Sigmoid colon (tissue), 7 donors: ENCODE measurements around the gene OARD1. TPM values are rescaled to one million over a fixed set of nuclear protein-coding genes. Genes with fewer than 3 reads are reported as not detected.

Experiments used
- DNase-seq: peaks from one replicate; pipeline ENCODE4 v3.0.0-alpha.2; 2019
- H3K27ac ChIP-seq, 4 donors: fragments of 200-600 bp; sonication (generic); one replicate each; pipeline ENCODE4 v1.5.1; 2016 to 2019; ENCODE audit warnings: mild to moderate bottlenecking in 1 of 4
- H3K27me3 ChIP-seq, 3 donors: fragments of 200-600 bp; sonication (generic); one replicate each; pipeline ENCODE4 v1.5.1; 2019; ENCODE audit warnings: mild to moderate bottlenecking in 1 of 3
- H3K36me3 ChIP-seq, 4 donors: fragments of 200-600 bp; sonication (generic); one replicate each; pipeline ENCODE4 v1.5.1; 2016 to 2019
- H3K4me1 ChIP-seq, 4 donors: fragments of 200-600 bp; sonication (generic); one replicate each; pipeline ENCODE4 v1.5.1; 2017 to 2019
- H3K4me3 ChIP-seq, 4 donors: fragments of 200-600 bp; sonication (generic); one replicate each; pipeline ENCODE4 v1.5.1; 2017 to 2019; ENCODE audit warnings: mild to moderate bottlenecking in 2 of 4, moderate library complexity in 1 of 4
- H3K9me3 ChIP-seq, 4 donors: fragments of 200-600 bp in 3 of 4; sonication (generic) in 3 of 4; one replicate each; pipeline versions ENCODE4 v1.5.1 to v1.6.1; 2013 to 2019
- CTCF ChIP-seq, 4 experiments: fragments of 450-650 bp in 3 of 4; fragments of 200-600 bp in 1 of 4; IDR thresholded peaks; one replicate each; pipeline ENCODE4 v1.5.1; 2016 to 2019; ENCODE audit warnings: antibody characterized with exemption in 4 of 4, mild to moderate bottlenecking in 3 of 4, moderate library complexity in 2 of 4
- EP300 ChIP-seq, 4 donors: sonication (generic); formaldehyde crosslinking; IDR thresholded peaks; one replicate each; pipeline ENCODE4 v1.6.1; 2017; ENCODE audit warnings: antibody characterized with exemption in 4 of 4
- POLR2A ChIP-seq, 2 donors: fragments of 450-650 bp; IDR thresholded peaks; one replicate each; pipeline ENCODE4 v1.6.1; 2016; ENCODE audit warnings: antibody characterized with exemption in 2 of 2, mild to moderate bottlenecking in 2 of 2, moderate library complexity in 2 of 2
- POLR2AphosphoS5 ChIP-seq, 4 donors: sonication (generic); formaldehyde crosslinking; IDR thresholded peaks; one replicate each; pipeline ENCODE4 v1.6.1; 2017; ENCODE audit warnings: antibody characterized with exemption in 4 of 4
- WGBS, 2 donors: extraction: QIAGEN DNeasy Blood & Tissue Kit; methylation state at CpG; one replicate each; pipeline ENCODE4 v1.1.7; 2013; 5-methylcytosine and 5-hydroxymethylcytosine counted together
- intact Hi-C: fragments of 100-400 bp; cut with DNase I; formaldehyde crosslinking; loops from one replicate; pipeline ENCODE4 v1.15.1; 2023
- polyA plus RNA-seq, 3 donors: library from polyadenylated mRNA; stranded (reverse); fragments of 200-250 nt; gene quantifications; one replicate each; pipeline ENCODE4 v1.2.3, GENCODE V29; 2013
- total RNA-seq, 4 donors: library from RNA; depleted of rRNA; stranded (reverse); fragments of >200 nt; gene quantifications; one replicate each; pipeline ENCODE4 v1.1.0, GENCODE V29; 2016
- donor health status: healthy with polysubstance abuse.
- donor health status: Bipolar disorder and iron deficiency.
- donor health status: healthy.

The OARD1 gene
- total and polyA plus RNA-seq, 7 donors: 14.0 to 54.8 (median 26.0) TPM

GRCh38 chr6:41043151-41043550 is 29.0 kb downstream of the OARD1 start:
- no peak for DNase-seq
- Histone ChIP-seq H3K4me3 (no peak overlapping the region), H3K27me3 (no peaks in the 10 kb centered on the region), H3K27ac (no peak overlapping the region), H3K4me1 (no peaks in the 10 kb centered on the region), H3K9me3 (no peaks in the 10 kb centered on the region), H3K36me3 (no peaks in the 10 kb centered on the region)
- WGBS, 2 donors: 94 to 96% methylated on average over 3 of the region's 3 CpGs
- TF ChIP-seq POLR2AphosphoS5 (IDR thresholded peaks at IDR 0.05): no peak
- no peak for TF ChIP-seq CTCF (IDR thresholded peaks at IDR 0.05)
- TF ChIP-seq POLR2A (IDR thresholded peaks at IDR 0.05): no peak
- TF ChIP-seq EP300 (IDR thresholded peaks at IDR 0.05): no peak
- intact Hi-C loops: no loop called here

- TF ChIP-seq EP300 (IDR thresholded peaks at IDR 0.05) (no peak), POLR2AphosphoS5 (IDR thresholded peaks at IDR 0.05) (no peak), POLR2A (IDR thresholded peaks at IDR 0.05) (no peak), CTCF (IDR thresholded peaks at IDR 0.05) (no peak)
- H3K9me3 ChIP-seq: no peaks in the 10 kb centered on the region
- H3K36me3 ChIP-seq: no peaks in the 10 kb centered on the region
- H3K27me3 ChIP-seq: no peaks in the 10 kb centered on the region
- no peak within 1 kb of the TSS for H3K4me3 ChIP-seq
- no peak within 1 kb of the TSS for H3K27ac ChIP-seq
- no peaks in the 10 kb centered on the region for H3K4me1 ChIP-seq
- DNase-seq: no peak
- intact Hi-C loops: no loop called here
- 92 to 96% methylated on average over 10 of the region's 10 CpGs for WGBS, 2 donors
Observed at GRCh38 chr6:41042226-41043055, 29.7 kb downstream of the OARD1 start, which contains the start of gene TSPO2. Gene TSPO2 (plus strand): TSS chr6:41042467. CDS start chr6:41042986, 519 bp downstream.

- no peaks in the 10 kb centered on the region for H3K27me3 ChIP-seq
- 27 to 74% methylated on average over 1 of the region's 1 CpG for WGBS, 2 donors
- H3K4me3 ChIP-seq: no peak overlapping the region
- no peaks in the 10 kb centered on the region for H3K36me3 ChIP-seq
- H3K4me1 ChIP-seq: no peaks in the 10 kb centered on the region
- no peak for TF ChIP-seq EP300 (IDR thresholded peaks at IDR 0.05)
- TF ChIP-seq POLR2A (IDR thresholded peaks at IDR 0.05): no peak
- TF ChIP-seq POLR2AphosphoS5 (IDR thresholded peaks at IDR 0.05): no peak
- no peak for TF ChIP-seq CTCF (IDR thresholded peaks at IDR 0.05)
- no peaks in the 10 kb centered on the region for H3K9me3 ChIP-seq
- no peak overlapping the region for H3K27ac ChIP-seq
- no peak for DNase-seq
- intact Hi-C loops: no loop called here
Observed at GRCh38 chr6:41040940-41041536, 31.1 kb downstream of the OARD1 start.

DNA sequence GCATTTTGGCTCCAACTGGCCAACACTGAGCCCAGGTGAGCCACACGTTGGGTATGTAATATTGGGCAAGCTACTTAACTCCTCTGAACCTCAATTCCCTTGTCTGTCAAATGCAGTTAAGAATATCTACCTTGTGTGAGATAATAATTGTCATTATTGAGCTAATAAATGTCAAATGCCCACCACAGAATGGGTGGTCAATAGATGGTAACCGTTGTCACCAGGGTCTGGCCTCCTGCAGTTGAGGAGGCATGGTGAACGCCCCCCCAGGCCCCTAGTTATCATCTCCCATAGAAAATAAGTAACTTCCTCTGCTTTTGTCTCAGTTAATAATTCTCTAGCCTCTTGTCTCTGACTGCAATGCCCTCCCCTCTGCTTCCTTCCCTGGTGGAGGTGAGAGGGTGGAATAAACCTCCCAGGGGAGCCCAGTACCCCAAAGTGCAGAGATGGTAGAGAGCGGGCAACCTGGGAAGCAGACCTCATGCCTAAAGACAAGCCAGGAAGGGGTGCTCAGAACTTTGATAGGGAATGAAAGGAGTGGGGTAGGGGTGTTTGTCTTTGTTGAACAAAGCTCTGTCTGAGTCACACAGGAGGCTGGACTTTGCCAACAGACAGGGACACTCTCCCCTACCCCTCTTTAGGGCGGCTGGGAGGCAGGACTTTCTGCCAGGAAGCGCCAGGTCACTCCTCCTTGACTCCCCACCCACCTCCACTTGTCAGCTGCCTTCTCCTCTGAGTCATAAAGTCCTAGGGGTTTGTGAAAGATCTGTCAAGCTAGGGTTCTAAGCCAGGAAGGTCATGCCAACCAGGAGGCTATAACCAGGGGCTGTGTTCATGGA is 31.8 kb downstream of the OARD1 start:
- no peak overlapping the region for H3K4me3 ChIP-seq
- TF ChIP-seq CTCF (IDR thresholded peaks at IDR 0.05) (no peak), POLR2AphosphoS5 (IDR thresholded peaks at IDR 0.05) (no peak), POLR2A (IDR thresholded peaks at IDR 0.05) (no peak), EP300 (IDR thresholded peaks at IDR 0.05) (no peak)
- H3K4me1 ChIP-seq: no peaks in the 10 kb centered on the region
- H3K27me3 ChIP-seq: no peaks in the 10 kb centered on the region
- 25 to 63% methylated on average over 6 of the region's 6 CpGs for WGBS, 2 donors
- intact Hi-C loops: no loop called here
- no peak overlapping the region for H3K27ac ChIP-seq
- no peaks in the 10 kb centered on the region for H3K36me3 ChIP-seq
- H3K9me3 ChIP-seq: no peaks in the 10 kb centered on the region
- no peak for DNase-seq
